IPS-NIHi11 (cell line): ENCODE measurements around the gene KCNAB1.
"Not testable (repeated sequence)": the region's sequence is repeated elsewhere in the genome, so short reads cannot be mapped to it uniquely, and the experiment has no call there.

Experiments
- DNase-seq: peaks from one replicate; pipeline ENCODE4 v3.0.0; 2012; ENCODE audit warnings: mixed read lengths, low spot score

KCNAB1 gene

DNA sequence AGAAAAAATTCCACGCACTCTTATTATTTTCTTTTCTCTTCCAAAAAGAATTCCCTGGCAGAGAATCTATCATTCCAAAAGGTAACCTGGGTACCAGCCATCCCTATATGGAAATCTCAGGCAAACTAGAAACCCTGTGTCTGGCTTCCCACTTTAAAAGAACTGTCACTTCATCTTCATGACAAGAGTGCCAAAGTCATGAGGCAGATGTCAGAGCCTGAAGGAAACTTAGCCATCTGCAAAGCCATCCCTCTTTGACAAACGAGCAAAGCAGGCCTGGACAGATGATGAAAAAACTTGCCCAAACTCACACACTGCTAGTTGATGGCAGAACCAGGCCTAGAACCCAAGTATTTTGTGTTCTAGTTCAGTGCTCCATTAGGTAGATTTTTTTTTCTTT lies 418.7 kb downstream of the KCNAB1 start:
- no peak for DNase-seq

DNA sequence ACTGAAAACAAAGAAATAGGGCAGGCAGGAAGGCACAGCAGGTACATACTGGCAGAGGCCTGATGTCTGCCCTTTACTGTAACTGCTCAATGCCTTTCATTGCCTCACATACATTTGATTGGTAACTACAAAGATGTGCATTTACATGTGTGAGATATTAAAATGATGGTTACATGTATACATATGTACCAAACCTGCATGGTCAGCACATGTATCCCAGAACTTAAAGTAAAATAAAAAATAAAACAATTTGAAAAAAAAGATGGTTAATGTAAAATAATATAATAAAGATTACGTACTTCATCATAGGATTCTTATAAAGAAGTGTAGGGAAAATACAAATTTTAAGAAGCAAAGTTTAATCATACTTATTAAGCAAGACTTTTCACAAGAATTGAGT lies 419.4 kb downstream of the KCNAB1 start:
- DNase-seq: no peak

DNA sequence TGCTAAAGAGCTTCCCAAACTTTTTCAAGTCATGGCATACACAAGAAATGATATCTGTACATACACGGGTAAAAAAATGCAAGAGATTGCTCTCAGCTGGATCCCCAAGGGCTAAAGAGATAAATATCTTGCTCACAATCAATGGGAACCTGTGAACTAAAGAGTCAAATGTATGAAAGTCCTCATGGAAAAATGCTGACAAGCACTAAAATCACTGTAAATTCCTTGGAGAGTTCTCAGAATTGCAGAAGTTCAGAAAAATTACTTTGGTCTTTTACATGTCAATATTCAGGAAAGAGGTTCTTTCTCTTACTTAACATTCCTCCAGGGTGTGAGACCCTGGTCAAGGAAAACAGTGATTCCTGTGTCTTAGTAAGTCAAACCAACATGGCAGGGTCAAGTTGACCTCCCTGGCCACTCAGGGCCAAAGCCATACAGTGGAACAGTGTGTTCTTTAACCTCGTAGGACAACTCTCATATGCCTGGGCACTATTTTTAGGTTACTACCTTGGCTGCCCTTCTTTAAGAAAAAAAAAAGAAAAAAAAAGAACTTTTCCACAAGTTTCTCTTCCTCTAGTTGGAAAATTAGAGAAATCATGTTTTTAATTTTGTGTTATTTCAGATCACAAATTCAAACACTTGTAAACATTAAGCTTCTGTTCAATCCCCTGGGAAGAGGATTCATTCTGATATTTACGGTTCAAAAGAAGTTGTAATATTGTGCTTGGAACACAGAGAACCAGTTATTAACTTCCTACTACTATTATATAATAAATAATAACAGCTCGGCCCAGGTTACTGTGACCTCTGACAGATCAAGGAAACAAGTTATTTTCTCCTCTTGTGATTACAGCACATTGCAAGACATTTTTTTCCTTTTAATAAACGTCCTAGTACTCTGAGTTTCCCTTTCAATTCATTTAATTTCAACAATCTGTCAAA lies 422.0 kb downstream of the KCNAB1 start:
- DNase-seq: no peak

DNA sequence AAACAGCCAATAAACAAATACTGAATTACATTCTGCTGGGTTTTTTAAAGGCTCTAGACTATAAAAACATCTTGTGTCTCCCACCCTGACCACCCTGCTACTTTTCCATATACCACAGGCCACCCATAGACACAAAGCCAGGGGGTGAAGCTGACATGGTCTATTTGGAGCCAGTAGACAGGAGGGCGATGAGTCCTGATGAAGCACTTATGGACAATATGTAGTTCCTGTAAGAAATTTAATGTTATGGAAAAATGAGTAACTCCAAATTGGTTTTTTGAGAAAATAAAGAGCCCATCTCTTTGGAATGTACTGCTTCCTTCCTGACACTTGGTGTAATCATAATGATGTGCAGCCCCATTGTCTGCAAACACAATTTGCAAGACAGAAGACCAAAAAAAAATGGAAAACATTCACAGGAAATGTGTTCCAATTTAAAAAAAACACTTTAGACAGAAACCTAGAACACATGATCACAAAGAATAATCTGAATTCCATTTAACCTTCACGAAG lies 422.7 kb downstream of the KCNAB1 start:
- no peak for DNase-seq

DNA sequence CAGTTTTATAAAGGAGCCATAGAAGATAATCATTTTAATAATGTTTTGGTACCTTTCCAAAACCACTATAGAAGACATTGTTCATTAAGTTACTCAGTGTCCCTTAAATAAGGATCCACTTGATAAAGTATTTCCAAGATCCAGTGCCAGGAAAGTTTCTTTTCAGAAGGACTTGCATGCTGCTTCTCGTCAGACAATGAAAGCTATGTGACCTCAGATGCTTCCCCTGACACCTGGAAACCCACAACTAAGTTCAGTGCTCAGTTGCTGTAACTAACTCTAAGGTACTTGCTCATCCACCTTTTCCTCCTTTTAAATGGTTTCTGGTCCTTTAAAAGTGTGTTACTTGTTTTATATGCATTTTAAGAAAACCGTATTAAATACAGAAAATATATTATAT lies 427.3 kb downstream of the KCNAB1 start:
- DNase-seq: no peak

DNA sequence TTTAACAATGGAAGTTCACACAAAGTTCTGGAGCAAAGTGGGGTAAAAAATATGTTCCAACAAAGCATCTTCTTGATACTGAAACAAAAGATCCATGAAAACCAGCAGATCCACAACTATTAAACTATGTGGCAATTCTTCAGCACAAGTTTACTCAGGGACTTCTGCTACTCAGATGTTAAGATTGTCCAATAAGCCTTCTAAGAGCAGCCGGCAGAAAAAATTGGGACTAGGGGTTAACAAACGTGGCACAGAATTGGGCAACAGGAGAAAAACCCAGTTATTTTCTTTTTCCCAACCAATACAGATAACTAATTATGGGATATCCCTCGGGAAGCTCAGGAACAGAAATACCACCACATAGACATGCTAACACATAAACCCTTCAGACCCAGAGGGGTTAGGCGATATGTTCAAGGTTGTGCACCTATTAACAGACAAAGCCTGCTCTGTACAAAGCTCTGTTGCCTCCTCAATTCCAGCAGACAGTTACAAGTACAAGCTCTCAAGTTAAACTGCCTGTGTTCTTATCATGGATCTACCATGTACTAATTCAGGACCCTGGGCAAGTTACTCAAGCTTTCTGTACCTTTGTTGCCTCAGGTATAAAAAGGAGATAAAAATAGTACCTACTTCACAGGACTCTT lies 427.8 kb downstream of the KCNAB1 start:
- DNase-seq: no peak

DNA sequence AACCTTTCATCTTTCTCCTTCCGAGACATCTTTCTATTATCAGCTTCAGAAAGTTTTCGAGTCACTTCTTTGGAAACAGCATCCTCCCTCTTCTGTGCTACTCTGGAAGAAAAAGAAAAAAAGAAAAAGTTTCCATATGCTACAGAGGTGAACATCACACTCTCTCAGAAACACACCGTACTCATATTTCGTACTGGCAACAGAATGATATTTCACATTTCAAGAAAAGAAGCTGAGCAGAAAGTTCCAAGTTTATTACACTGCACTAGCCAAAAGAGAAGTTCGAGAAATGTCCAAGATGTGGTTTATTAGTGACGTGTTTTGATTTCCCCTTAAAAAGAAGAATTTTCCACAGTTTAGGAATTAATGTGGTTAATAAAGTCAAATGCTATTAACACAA lies 428.5 kb downstream of the KCNAB1 start:
- no peak for DNase-seq

DNA sequence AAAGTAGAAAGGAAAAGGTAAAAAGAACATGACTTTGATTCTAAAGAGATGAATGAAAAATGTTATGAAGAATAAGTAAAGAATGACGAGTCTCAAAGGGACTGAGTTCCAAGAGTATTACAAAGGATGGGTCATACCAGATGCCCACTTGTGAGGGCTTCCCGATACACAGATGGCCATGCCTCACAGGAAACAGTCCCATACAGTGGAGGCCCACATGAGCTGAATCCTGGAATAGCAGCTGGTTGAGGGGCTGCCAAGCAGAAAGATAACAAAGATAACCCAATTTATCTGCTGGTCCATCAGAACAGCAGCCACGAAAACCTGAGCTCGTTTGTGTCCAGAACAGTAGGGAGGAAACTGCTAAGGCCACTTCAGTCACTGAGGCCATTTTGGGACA lies 430.9 kb downstream of the KCNAB1 start:
- DNase-seq: no peak

DNA sequence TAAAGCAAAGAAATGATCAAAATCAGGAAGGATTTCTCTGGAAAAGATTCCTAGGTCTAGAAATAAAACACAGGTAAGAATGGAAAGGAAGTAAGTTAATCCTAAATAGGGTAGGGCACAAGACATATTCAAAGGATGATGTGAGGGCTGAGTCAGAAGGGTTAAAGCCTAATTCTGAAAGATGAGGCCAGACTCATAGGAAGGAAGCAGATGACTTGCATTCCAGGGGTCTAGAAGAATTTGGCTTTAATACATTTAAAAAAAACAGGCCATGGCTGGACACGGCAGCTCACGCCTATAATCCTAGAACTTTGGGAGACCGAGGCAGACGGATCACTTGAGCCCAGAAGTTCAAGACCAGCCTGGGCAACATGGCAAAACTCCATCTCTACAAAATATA lies 431.4 kb downstream of the KCNAB1 start:
- no peak for DNase-seq

DNA sequence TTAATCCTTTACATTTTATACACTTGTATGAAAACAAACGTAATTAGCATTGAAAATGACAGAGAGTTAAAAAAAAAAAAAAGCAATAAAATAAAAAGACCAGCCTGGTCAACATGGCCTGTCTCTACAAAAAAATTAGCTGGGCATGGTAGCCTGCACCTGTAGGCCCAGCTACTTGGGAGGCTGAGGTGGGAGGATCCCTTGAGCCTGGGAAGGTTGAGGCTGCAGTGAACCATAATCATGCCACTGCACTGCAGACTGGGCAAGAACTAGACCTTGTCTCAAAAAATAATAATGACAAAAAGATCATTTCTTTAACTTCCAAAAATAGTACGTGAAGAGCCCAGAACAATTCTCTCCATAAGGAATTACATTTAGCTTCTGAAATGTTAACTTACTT lies 432.6 kb downstream of the KCNAB1 start:
- no peak for DNase-seq

DNA sequence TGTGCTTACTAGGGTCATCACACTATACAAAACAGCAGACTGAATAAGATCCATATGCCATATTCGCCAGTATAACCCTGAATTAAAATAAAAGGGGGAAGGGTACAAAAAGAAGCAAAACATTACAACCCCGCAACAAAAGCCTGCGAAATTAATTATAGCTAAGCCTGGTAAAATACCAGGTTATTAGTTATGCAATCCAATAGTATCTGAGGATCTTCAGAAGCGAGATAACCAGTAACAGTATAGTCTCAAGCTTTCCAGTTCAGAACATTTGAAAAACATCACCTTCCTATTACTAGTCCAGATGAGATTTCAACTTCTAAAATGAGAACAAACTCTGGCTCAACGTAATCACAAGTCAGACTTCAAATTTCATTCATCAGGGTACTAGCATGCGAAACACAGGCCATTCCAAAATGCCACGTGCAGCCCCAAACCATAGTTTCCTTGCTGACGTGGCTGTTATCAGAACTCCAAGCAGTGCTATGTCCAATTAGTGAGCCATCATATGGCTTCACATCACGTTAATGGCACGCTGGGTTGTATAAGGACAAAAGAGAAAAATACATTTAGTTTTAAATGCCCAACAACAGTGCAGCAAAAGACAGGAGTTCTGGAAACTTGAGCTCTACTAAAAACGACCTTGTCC lies 433.5 kb downstream of the KCNAB1 start:
- DNase-seq: no peak

DNA sequence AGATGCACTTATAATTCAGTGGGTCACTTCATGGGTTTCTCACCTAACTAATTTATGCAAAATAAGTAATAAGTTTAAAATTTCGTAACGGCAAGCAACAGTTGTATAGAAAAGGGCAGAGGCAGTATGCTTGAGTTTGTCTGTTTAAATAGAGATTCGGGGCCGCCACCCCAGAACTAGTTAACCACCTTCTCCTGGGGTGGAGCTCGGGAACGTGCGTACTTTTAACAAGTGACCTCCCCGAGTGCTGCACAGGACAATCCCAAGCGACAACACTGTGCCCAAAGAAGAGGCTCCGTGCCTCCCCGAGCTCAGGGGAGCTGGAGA lies 434.1 kb downstream of the KCNAB1 start:
- DNase-seq: no peak

DNA sequence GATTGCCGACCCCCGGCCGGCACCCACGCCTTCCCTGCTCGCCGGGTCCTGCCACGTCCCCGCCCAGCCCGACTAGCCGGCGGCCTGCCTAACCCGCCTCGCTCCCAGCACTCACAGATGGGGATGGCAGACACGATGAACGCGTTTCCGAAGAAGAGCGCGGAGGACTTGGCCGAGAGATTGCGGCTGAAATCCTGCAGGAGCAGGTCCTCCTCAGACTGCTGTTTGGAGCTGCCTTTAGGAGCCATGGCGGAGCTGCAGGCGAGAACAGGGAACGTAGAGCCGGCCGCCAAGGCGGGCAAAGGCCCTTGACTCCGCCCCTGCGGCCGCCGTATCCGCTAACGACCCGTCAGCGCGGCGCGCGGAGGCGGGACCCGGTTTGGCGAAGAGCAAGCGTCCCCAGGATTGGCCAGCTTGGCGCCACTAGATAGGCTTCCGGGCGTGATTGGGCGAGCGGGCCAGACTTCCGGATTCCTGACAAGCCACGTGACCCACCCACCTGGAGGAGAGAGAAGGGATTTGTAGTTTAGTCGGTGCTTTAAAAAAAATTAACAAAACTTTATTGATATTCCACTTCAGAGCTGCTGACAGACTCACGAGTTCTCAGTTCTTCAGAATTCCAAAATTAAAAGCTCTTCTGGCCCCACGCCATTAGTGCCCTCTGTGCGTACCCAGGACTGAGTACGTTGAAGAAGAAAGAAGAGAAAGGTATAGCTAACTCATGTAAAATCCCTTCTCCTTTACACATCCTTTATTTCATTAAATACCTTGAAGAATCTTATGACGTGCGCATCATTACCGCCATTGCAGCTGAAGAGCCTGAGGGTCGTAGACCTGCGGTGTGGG lies 434.7 kb downstream of the KCNAB1 start, which contains the start of gene SSR3:
Gene SSR3, minus strand, starts transcription at position 276 of the 846 bp plus-strand sequence. Its CDS starts 28 bp downstream, at position 248.
- DNase-seq: peak; percentile 96

DNA sequence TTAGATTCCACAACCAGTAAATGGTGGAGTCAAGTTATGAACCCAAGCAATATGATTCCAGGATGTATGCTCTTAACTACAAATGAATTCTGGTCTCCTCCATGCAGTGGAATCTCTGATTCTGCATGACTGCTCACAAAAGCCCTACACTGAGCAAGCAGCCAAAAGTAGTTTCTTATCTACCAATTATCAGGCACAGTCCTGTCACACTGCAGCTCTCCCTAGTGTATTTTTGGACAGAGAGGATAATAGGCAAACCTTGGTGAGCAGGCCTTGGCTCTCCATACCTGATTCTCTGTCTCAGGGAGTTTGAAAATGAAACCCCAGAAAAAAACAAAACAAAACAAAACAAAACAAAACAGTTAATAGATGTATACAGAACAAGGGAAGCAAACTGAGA lies 438.0 kb downstream of the KCNAB1 start:
- DNase-seq: no peak

DNA sequence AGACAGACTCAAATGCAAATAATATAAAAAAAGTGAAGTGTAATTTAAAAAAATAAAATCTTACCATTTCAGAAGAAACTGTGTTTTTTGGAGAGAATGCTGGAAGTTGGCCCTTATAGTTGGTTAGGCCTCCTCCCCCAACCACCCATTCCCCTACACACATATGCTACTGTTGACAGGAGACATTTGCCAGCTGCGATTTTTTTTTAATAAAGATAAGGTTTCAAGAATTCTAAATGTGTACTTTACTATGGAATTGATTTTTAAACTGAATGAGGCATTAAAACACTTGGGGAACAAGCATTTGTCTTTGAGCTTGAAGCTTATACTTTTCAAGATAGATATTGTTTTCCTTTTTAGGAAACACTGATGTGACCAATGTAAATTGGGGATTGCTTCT lies 438.9 kb downstream of the KCNAB1 start:
- DNase-seq: no peak

DNA sequence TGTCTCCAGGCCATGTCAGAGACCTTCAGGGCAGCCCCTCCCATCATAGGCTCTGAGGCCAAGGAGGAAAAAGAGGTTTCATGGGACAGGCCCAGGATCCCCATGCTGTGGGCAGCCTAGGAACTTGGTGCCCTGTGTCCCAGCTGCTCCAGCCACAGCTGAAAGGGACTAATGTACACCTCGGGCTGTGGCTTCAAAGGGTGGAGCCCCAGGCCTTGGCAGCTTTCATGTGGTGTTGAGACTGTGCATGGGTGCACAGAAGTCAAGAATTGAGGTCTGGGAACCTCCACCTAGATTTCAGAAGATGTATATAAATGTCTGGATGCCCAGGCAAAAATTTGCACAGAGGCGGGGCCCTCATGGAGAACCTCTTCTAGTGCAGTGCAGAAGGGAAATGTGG lies 441.2 kb downstream of the KCNAB1 start:
- DNase-seq: no peak

DNA sequence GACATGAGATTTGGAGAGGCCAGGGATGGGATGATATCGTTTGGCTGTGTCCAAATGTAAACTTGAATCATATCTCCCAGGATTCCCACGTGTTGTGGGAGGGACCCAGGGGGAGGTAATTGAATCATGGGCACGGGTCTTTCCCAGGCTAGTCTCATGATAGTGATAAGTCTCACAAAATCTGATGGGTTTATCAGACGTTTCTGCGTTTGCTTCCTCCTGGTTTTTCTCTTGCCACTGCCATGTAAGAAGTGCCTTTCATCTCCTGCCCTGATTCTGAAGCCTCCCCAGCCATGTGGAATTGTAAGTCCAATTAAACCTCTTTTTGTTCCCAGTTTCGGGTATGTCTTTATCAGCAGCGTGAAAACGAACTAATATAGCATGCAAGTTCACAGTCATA lies 442.1 kb downstream of the KCNAB1 start:
- DNase-seq: not testable (repeated sequence)

DNA sequence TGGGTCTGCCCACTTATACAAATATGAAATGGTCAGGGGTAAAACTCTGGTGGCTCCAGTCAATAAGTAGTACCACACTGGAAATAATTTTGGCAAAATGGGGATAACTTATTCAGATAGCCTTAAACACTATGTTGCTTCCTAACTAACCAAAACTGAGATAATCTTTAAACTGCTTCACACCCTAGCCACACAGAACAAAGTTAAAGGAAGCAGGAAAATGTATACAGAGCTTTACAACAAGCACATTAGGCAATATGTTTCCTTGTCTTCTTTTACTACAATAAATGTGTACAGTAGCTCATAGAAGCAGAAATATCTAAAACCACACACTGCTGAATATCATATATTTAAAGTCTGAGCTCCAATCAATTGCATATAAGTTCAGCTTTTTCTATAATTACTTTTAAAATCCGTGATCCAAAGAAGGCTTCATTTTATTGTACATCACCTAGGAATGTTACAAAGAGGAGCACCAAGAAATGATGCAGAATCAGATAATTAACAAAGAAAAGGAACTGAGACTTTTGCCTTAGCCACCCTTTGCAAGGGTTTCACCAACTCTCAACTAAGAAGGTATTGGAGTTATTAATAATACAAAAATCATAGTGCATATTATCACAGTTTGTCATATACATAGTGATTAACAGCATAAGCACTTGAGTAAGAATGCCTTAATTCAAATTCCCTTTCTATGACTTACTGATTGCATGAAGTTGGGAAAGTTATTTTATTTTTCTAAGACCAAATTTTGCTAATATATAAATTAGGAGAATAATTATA lies 443.7 kb downstream of the KCNAB1 start:
- DNase-seq: no peak

DNA sequence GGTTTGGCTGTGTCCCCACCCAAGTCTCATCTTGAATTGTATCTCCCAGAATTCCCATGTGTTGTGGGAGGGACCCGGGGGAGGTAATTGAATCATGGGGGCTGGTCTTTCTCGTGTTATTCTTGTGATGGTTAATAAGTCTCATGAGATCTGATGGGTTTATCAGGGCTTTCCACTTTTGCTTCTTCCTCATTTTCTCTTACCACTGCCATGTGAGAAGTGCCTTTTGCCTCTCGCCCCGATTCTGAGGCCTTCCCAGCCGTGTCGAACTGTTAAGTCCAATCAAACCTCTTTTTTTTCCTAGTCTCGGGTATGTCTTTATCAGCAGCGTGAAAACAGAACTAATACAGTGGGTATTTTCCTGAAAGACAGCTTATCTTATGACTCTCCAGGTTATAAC lies 448.6 kb downstream of the KCNAB1 start:
- DNase-seq: not testable (repeated sequence)

DNA sequence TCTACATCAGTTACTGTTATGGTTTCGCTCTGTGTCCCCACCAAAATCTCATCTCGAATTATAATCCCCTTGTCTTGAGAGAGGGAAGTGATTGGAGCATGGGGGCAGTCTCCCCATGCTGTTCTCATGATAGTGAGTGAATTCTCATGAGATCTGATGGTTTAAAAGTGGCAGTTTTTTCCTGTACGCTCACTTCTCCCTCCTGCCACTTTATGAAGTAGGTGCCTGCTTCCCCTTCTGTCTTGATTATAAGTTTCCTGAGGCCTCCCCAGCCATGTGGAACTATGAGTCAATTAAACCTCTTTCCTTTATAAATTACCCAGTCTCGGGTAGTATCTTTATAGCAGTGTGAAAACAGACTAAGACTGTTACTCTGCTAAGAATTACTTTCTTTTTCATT lies 449.5 kb downstream of the KCNAB1 start:
- DNase-seq: not testable (repeated sequence)

DNA sequence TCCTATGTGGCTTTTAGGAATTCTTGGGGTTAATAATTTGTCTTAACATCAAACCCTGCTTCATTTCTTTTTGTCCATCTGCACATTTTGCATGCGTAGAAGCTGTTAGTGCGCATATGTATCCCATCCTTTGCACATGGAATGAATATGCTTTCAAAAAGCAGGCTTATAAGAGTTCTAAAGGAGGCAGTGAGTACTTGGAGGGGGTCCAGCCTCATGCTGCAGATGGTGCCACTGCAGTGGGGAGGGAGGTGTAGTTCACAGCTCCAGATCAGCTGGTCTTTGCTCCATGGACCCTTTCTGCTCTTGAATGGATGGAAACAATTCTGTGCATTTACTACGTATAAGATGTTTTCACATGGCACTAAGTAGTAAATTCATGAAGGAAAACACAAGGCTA lies 455.3 kb downstream of the KCNAB1 start:
- DNase-seq: no peak
